H9 (cell line): ENCODE results near the gene FNDC3B. TPM values are rescaled to one million over a fixed set of nuclear protein-coding genes. Genes with fewer than 3 reads are reported as not detected.

Experiments used
- DNase-seq: peaks from one replicate; pipeline ENCODE4 v3.0.0-alpha.2; 2017
- H2AFZ ChIP-seq: one replicate; pipeline ENCODE4 v1.6.1; 2013; ENCODE audit warnings: mild to moderate bottlenecking, low read length, control low read depth, moderate library complexity
- H2AK5ac ChIP-seq: 2 replicates; pipeline ENCODE4 v1.6.1; 2013; ENCODE audit warnings: low read length, control low read depth, mixed read lengths; ENCODE audit not compliant: insufficient read length
- H2BK120ac ChIP-seq: one replicate; pipeline ENCODE4 v1.6.1; 2013; ENCODE audit warnings: low read depth, mild to moderate bottlenecking, low read length, control low read depth, inconsistent platforms; ENCODE audit not compliant: poor library complexity, severe bottlenecking
- H2BK12ac ChIP-seq: 2 replicates; pipeline ENCODE4 v1.6.1; 2013; ENCODE audit warnings: low read length, control low read depth, mixed read lengths, low read depth; ENCODE audit not compliant: insufficient read length
- H2BK15ac ChIP-seq: 2 replicates; pipeline ENCODE4 v1.6.1; 2013; ENCODE audit warnings: low read depth, low read length, control low read depth
- H2BK20ac ChIP-seq: one replicate; pipeline ENCODE4 v1.6.1; 2013; ENCODE audit warnings: low read depth, mild to moderate bottlenecking, low read length, control low read depth, inconsistent platforms; ENCODE audit not compliant: poor library complexity, severe bottlenecking
- H2BK5ac ChIP-seq: 2 replicates; pipeline ENCODE4 v1.6.1; 2013; ENCODE audit warnings: low read length, control low read depth, mixed read lengths; ENCODE audit not compliant: insufficient read length
- H3K14ac ChIP-seq: 2 replicates; pipeline ENCODE4 v1.6.1; 2013; ENCODE audit warnings: low read length, control low read depth; ENCODE audit not compliant: insufficient read depth
- H3K18ac ChIP-seq: 2 replicates; pipeline ENCODE4 v1.6.1; 2013; ENCODE audit warnings: low read depth, mild to moderate bottlenecking, mixed read lengths, low read length, control low read depth; ENCODE audit not compliant: insufficient read length
- H3K23ac ChIP-seq: 2 replicates; pipeline ENCODE4 v1.6.1; 2013; ENCODE audit warnings: low read length, control low read depth, mixed read lengths, low read depth; ENCODE audit not compliant: insufficient read length
- H3K23me2 ChIP-seq: 2 replicates; pipeline ENCODE4 v1.6.1; 2013; ENCODE audit warnings: low read depth, mild to moderate bottlenecking, mixed read lengths, low read length, control low read depth; ENCODE audit not compliant: insufficient read length, poor library complexity, severe bottlenecking
- H3K27ac ChIP-seq: 2 replicates; pipeline ENCODE4 v1.5.1; 2013; ENCODE audit warnings: low read length, control low read depth, mixed read lengths, low read depth; ENCODE audit not compliant: insufficient read length
- H3K27me3 ChIP-seq: 2 replicates; pipeline ENCODE4 v1.6.1; 2013; ENCODE audit warnings: low read length, control low read depth, inconsistent platforms; ENCODE audit not compliant: insufficient read depth
- H3K4ac ChIP-seq: 2 replicates; pipeline ENCODE4 v1.6.1; 2013; ENCODE audit warnings: low read depth, mild to moderate bottlenecking, control low read depth, inconsistent platforms, low read length, moderate library complexity
- H3K4me1 ChIP-seq: 2 replicates; pipeline ENCODE4 v1.6.1; 2013; ENCODE audit warnings: low read length, control low read depth, inconsistent platforms; ENCODE audit not compliant: insufficient read depth
- H3K4me2 ChIP-seq: 2 replicates; pipeline ENCODE4 v1.6.1; 2013; ENCODE audit warnings: low read length, control low read depth, mixed read lengths; ENCODE audit not compliant: insufficient read length, insufficient read depth
- H3K56ac ChIP-seq: 2 replicates; pipeline ENCODE4 v1.6.1; 2013; ENCODE audit warnings: low read depth, mild to moderate bottlenecking, mixed read lengths, low read length, control low read depth; ENCODE audit not compliant: insufficient read length
- H3K79me1 ChIP-seq: 2 replicates; pipeline ENCODE4 v1.6.1; 2013; ENCODE audit warnings: low read depth, mild to moderate bottlenecking, moderate library complexity, low read length, control low read depth, inconsistent platforms; ENCODE audit not compliant: insufficient read depth, poor library complexity, severe bottlenecking
- H3K79me2 ChIP-seq: 2 replicates; pipeline ENCODE4 v1.6.1; 2013; ENCODE audit warnings: low read length, control low read depth, inconsistent platforms; ENCODE audit not compliant: insufficient read depth
- H3K9ac ChIP-seq: 2 replicates; pipeline ENCODE4 v1.6.1; 2013; ENCODE audit warnings: low read length, control low read depth, mixed read lengths; ENCODE audit not compliant: insufficient read length; ENCODE audit errors: extremely low read depth
- H3K9me3 ChIP-seq: one replicate; pipeline ENCODE4 v1.6.1; 2013; ENCODE audit warnings: low read depth, low read length, inconsistent platforms; ENCODE audit not compliant: control insufficient read depth
- H3T11ph ChIP-seq: one replicate; pipeline ENCODE4 v1.6.1; 2013; ENCODE audit warnings: mild to moderate bottlenecking, low read length, control low read depth, inconsistent platforms
- H4K20me1 ChIP-seq: one replicate; pipeline ENCODE4 v1.6.1; 2013; ENCODE audit not compliant: control insufficient read depth, insufficient read length, insufficient read depth
- H4K5ac ChIP-seq: 2 replicates; pipeline ENCODE4 v1.6.1; 2013; ENCODE audit warnings: low read depth, mild to moderate bottlenecking, mixed read lengths, low read length, control low read depth; ENCODE audit not compliant: insufficient read length
- H4K8ac ChIP-seq: replicated peaks from 2 replicates; pipeline ENCODE4 v1.6.1; 2013; ENCODE audit warnings: low read length, control low read depth, mixed read lengths, low read depth; ENCODE audit not compliant: insufficient read length
- H4K91ac ChIP-seq: 2 replicates; pipeline ENCODE4 v1.6.1; 2013; ENCODE audit warnings: low read depth, mild to moderate bottlenecking, moderate library complexity, mixed read lengths, low read length, control low read depth; ENCODE audit not compliant: insufficient read length
- H3K27ac Mint-ChIP-seq, 3 experiments: 2 replicates in 2 of 3; 3 replicates in 1 of 3; pipeline ENCODE4 v1.8.0; 2020 to 2021; ENCODE audit warnings: mixed read lengths in 3 of 3, mild to moderate bottlenecking in 1 of 3, moderate library complexity in 1 of 3
- H3K27me3 Mint-ChIP-seq: 2 replicates; pipeline ENCODE4 v1.8.0; 2021; ENCODE audit warnings: low read depth, mild to moderate bottlenecking, moderate library complexity, mixed read lengths
- H3K36me3 Mint-ChIP-seq, 3 experiments: 2 replicates in 2 of 3; 3 replicates in 1 of 3; pipeline ENCODE4 v1.8.0; 2020 to 2021; ENCODE audit warnings: low read depth in 3 of 3, mixed read lengths in 3 of 3; ENCODE audit not compliant: insufficient read depth in 1 of 3
- H3K4me1 Mint-ChIP-seq, 2 experiments: 2 replicates each; pipeline ENCODE4 v1.8.0; 2020; ENCODE audit warnings: mixed read lengths in 2 of 2
- H3K4me3 Mint-ChIP-seq, 2 experiments: 2 replicates in 1 of 2; 3 replicates in 1 of 2; pipeline ENCODE4 v1.8.0; 2020 to 2021; ENCODE audit warnings: mild to moderate bottlenecking in 2 of 2, mixed read lengths in 2 of 2, moderate library complexity in 1 of 2
- H3K9me3 Mint-ChIP-seq, 2 experiments: 2 replicates in 1 of 2; 3 replicates in 1 of 2; pipeline ENCODE4 v1.8.0; 2020; ENCODE audit warnings: mild to moderate bottlenecking in 2 of 2, mixed read lengths in 2 of 2, moderate library complexity in 1 of 2
- CTCF ChIP-seq: fragments of 200-600 bp; sonication (generic); conservative IDR thresholded peaks from 3 replicates; pipeline ENCODE4 v1.8.0; 2021; ENCODE audit warnings: antibody characterized with exemption, mild to moderate bottlenecking
- WGBS: extraction: QIAGEN DNeasy Blood & Tissue Kit; methylation state at CpG from one replicate; pipeline ENCODE4 v1.1.7; 2013; ENCODE audit warnings: missing lambda C conversion rate, low lambda C conversion rate, mixed read lengths; ENCODE audit not compliant: insufficient read length; ENCODE audit errors: extremely low coverage; 5-methylcytosine and 5-hydroxymethylcytosine counted together
- total RNA-seq: library from RNA; stranded (reverse); gene quantifications from 2 replicates; pipeline ENCODE4 v1.2.1, GENCODE V29; 2021

Gene FNDC3B
- total RNA-seq, 1 experiment from 2014 or later, result 43.8 TPM

DNA sequence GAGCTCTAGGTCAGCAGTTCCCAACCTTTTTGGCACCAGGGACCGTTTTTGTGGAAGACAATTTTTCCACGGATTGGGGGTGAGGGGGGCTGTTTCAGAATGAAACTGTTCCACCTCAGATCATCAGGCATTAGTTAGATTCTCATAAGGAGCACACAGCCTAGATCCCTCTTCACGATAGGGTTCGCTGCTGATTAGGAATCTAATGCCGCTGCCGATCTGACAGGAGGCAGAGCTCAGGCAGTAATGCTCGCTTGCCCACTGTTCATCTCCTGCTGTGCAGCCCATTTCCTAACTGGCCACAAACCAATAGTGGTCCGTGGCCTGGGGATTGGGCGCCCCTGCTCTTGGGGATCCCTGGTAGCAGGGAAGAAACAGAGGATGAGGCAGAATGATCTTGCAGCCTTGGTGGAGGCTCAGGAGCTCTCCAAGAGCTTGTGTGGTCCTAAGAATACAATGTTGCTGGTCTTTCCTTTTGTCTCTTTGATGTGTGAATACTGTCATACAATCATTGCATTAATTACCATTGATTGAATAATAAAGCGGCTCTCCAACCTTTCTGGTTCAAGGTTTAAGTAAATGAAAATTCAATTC is 183.2 kb downstream of the FNDC3B start:
- Histone ChIP-seq H3K9ac (no peak overlapping the region), H3K14ac (no peak overlapping the region), H3K23ac (no peak overlapping the region), H3T11ph (no peak overlapping the region), H3K79me1 (no peaks in the 10 kb centered on the region), H2AFZ (no peak overlapping the region), H2BK20ac (no peak overlapping the region), H3K4ac (no peak overlapping the region), H2BK120ac (no peak overlapping the region), H3K18ac (no peak overlapping the region), H4K20me1 (no peaks in the 10 kb centered on the region), H3K27ac (no peak overlapping the region), H4K8ac (no peak overlapping the region), H2BK5ac (no peak overlapping the region), H2BK12ac (no peak overlapping the region), H3K9me3 (no peaks in the 10 kb centered on the region), H3K56ac (no peak overlapping the region), H3K4me2 (no peak overlapping the region), H3K27me3 (no peaks in the 10 kb centered on the region), H3K79me2 (peaks cover 7% of the 10 kb centered on the region; the same call in 1 of the 2 replicates), H3K23me2 (no peaks in the 10 kb centered on the region), H3K4me1 (peaks cover 12% of the 10 kb centered on the region; the same call in 1 of the 2 replicates), H2BK15ac (no peak overlapping the region), H4K91ac (no peak overlapping the region), H4K5ac (no peak overlapping the region), H2AK5ac (no peak overlapping the region)
- Mint-ChIP-seq H3K27me3 (no peaks in the 10 kb centered on the region), H3K27ac (no peak overlapping the region; a peak in 1 of 7 replicates), H3K4me1 (peaks cover 49 to 59% of the 10 kb centered on the region in 2 experiments), H3K36me3 (peaks cover 0 to 6% (median 5%) of the 10 kb centered on the region in 3 experiments; a peak in 4 of 7 replicates), H3K4me3 (no peak overlapping the region), H3K9me3 (no peaks in the 10 kb centered on the region)
- no peak for DNase-seq
- no CpG with 5 or more reads among the region's 10 CpGs for WGBS
- TF ChIP-seq CTCF, result no peak
